Measurements from ENCODE around the gene RABEPK.

DNA sequence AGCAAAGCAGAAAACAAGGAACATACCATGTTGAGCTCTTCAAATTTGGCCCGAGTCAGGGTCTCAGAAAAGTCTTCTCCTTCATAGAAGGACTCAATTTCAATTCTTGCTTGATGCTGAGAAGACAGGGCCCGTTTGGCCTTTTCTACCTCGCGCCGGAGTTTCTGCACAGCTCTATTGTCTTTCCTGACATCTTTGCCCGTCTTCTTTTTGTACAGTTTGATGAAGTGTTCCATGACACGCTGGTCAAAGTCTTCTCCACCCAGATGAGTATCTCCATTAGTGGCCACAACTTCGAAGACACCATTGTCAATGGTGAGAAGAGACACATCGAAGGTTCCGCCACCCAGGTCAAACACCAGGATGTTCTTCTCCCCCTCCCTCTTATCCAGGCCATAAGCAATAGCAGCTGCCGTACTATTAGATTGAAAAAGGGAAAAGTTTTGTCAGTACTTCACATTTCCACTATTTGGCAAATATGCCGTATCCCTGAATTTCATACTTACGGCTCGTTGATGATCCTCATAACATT, 38.6 kb downstream of the RABEPK start:
- TF ChIP-seq, protein P1, sequence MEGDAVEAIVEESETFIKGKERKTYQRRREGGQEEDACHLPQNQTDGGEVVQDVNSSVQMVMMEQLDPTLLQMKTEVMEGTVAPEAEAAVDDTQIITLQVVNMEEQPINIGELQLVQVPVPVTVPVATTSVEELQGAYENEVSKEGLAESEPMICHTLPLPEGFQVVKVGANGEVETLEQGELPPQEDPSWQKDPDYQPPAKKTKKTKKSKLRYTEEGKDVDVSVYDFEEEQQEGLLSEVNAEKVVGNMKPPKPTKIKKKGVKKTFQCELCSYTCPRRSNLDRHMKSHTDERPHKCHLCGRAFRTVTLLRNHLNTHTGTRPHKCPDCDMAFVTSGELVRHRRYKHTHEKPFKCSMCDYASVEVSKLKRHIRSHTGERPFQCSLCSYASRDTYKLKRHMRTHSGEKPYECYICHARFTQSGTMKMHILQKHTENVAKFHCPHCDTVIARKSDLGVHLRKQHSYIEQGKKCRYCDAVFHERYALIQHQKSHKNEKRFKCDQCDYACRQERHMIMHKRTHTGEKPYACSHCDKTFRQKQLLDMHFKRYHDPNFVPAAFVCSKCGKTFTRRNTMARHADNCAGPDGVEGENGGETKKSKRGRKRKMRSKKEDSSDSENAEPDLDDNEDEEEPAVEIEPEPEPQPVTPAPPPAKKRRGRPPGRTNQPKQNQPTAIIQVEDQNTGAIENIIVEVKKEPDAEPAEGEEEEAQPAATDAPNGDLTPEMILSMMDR (IDR thresholded peaks at IDR 0.05) = no peak
- no peak for TF ChIP-seq POLR2A (IDR thresholded peaks at IDR 0.05)
